Activated CD4-positive, alpha-beta T cell treated with anti-CD3 and anti-CD28 coated beads for 36 hours (primary cell): ENCODE results near the gene PTOV1. TPM values are rescaled to one million over a fixed set of nuclear protein-coding genes. Genes with fewer than 3 reads are reported as not detected.

Source experiments
- ATAC-seq: fragments of 200-7000 bp; cut with Tn5 transposase; one replicate; pipeline ENCODE4 v1.10.0; 2021; ENCODE audit warnings: mild to moderate bottlenecking, moderate library complexity
- CTCF ChIA-PET: fragments of 350-600 bp; sonication (Branson Sonifier 250); formaldehyde crosslinking; loops from one replicate; lab custom pipeline; 2021; ENCODE audit warnings: antibody characterized with exemption; lab: Charles Lee
- POLR2A ChIA-PET: fragments of 350-600 bp; sonication (Branson Sonifier 250); formaldehyde crosslinking; loops from one replicate; lab custom pipeline; 2021; ENCODE audit warnings: antibody characterized with exemption, inconsistent platforms; lab: Charles Lee
- DNase-seq: peaks from one replicate; pipeline ENCODE4 v3.0.0-alpha.2; 2020
- H3K27ac Mint-ChIP-seq: one replicate; pipeline ENCODE4 v1.8.0; 2021; ENCODE audit warnings: mixed read lengths
- H3K27me3 Mint-ChIP-seq: one replicate; pipeline ENCODE4 v1.8.0; 2021; ENCODE audit warnings: mixed read lengths
- H3K36me3 Mint-ChIP-seq: one replicate; pipeline ENCODE4 v1.8.0; 2021; ENCODE audit warnings: low read depth, mixed read lengths
- H3K4me1 Mint-ChIP-seq: one replicate; pipeline ENCODE4 v1.8.0; 2021; ENCODE audit warnings: mixed read lengths
- H3K4me3 Mint-ChIP-seq: one replicate; pipeline ENCODE4 v1.8.0; 2021; ENCODE audit warnings: mild to moderate bottlenecking, moderate library complexity, mixed read lengths
- H3K9me3 Mint-ChIP-seq: one replicate; pipeline ENCODE4 v1.8.0; 2021; ENCODE audit warnings: low read depth, mixed read lengths
- intact Hi-C, 2 experiments: fragments of 100-400 bp; cut with DNase I in 1 of 2; cut with micrococcal nuclease in 1 of 2; formaldehyde crosslinking; loops; one replicate each; pipeline versions ENCODE4 v1.14.2 to v1.15.1; 2022 to 2024; cut with DNase I, micrococcal nuclease
- total RNA-seq, 2 experiments: library from RNA; stranded (reverse); gene quantifications; one replicate each; pipeline ENCODE4 v1.2.3, GENCODE V29; 2021

The PTOV1 gene
- total RNA-seq, 2 experiments from 2014 or later, result 76.9 to 104 TPM

DNA sequence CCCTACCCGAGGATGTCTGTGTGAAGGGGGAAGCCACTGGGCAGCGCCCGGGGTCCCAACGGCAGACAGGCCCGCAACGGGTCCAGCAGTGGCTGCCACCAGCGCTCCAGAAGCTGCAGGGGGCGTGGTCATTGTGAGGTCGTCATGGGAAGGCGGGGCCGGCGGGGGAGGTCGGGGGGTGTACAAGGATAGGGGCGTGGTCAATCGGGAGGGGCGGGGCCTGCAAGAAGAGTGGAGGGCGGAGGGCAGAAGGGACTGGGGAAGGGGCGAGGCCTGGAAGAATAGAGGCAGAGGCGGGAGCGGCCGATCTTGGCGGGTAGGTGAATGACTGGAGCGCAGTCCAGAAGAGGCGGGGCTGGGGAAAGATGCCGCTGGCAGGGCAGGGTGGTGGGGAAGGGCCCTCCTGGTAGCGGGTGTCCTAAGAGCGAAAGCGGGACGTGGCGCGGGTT, 42.2 kb upstream of the PTOV1 start:
- peak overlapping the region; percentile 73 for H3K27ac Mint-ChIP-seq
- DNase-seq (peak; percentile 95), ATAC-seq (peak; percentile 52)
- peaks cover 22% of the 10 kb centered on the region for H3K4me1 Mint-ChIP-seq
- CTCF ChIA-PET, result interaction anchor here (0.6 kb wide), 2 partner anchors 168 to 175 kb away, joined by 3 to 4 read pairs; no protein-coding TSS in a partner anchor
- no peaks in the 10 kb centered on the region for H3K27me3 Mint-ChIP-seq
- H3K36me3 Mint-ChIP-seq, result peaks cover 7% of the 10 kb centered on the region
- peak overlapping the region; percentile 78 for H3K4me3 Mint-ChIP-seq
- no peaks in the 10 kb centered on the region for H3K9me3 Mint-ChIP-seq
- POLR2A ChIA-PET, result interaction anchor here (0.6 to 0.8 kb wide), 2 partner anchors 10 to 480 kb away, joined by 3 read pairs; no protein-coding TSS in a partner anchor
- intact Hi-C loops, result loop anchor here in 1 of 2 experiments (1.0 to 5.0 kb wide), 3 partner anchors 42 to 174 kb away; no protein-coding TSS in a partner anchor

DNA sequence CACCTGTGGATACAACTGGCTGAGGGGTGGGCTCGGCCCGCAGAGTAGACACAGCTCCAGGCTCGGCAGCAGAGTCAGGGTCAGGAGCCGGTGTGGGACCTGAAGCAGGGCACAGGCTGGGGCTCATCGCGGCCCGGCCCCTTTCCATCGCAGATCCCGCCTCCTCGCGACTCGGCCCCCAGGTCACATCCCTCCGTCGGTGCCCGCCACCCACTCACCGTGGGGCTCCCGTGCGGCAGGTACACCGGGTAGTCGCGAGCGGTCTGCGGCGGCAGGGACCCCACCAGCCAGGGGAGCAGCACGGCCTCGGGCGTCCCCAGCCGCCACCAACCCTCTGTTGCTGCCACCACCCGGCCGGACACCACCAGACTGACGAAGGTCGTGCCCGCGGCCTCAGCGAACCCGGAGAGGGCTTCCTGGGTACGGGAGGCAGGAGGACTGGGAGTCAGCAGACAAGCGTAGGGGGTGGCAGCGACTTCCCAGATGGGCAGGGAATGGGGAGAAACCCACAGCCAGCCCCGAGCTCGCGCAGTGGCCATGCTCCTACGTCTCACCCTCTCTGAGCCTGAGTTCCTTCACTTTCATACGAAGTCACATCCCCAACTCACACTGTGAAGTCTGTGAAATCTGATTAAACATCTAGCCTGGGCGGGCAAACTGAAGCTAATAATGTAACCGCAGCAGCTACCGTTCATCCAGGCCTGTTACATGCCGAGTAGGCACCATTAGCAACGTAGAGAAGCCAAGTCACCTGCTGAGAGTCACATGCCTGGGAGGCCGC, 41.6 kb upstream of the PTOV1 start:
- intact Hi-C loops, result loop anchor here in 1 of 2 experiments (1.0 to 5.0 kb wide), 2 partner anchors 92 to 173 kb away; no protein-coding TSS in a partner anchor
- DNase-seq (peak; percentile 63), ATAC-seq (peak; percentile 43)
- CTCF ChIA-PET, result interaction anchor here (0.6 kb wide), 3 partner anchors 79 to 174 kb away, joined by 3 to 4 read pairs (median 3); no protein-coding TSS in a partner anchor
- Mint-ChIP-seq H3K27ac (peak overlapping the region; percentile 73), H3K9me3 (no peaks in the 10 kb centered on the region), H3K4me1 (peaks cover 27% of the 10 kb centered on the region), H3K27me3 (no peaks in the 10 kb centered on the region), H3K36me3 (peaks cover 7% of the 10 kb centered on the region), H3K4me3 (peak overlapping the region; percentile 78)
- POLR2A ChIA-PET, result interaction anchor here (0.6 to 0.8 kb wide), 2 partner anchors 9 to 480 kb away, joined by 3 read pairs; no protein-coding TSS in a partner anchor

DNA sequence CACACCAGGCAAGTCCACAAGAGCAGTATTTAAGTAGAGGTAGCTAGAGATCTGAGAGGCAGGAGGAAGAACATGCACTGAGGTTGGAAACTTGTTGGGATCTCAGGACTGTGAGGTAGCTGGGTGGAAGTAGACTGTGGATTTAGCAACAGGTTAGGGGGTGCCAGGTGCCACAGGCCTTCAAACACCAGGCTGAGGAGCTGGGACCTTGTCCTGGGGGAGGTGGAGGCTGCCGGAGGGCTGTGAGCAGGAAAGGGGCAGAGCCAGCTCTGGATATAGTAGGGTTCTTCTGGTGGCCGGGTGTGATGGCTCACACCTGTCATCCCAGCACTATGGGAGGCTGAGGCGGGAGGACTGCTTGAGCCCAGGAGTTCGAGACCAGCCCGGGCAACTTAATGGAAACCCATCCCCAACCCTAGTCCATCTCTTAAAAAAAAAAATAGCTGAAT, 41.0 kb upstream of the PTOV1 start:
- ChIA-PET POLR2A (no interaction called here), CTCF (no interaction called here)
- Mint-ChIP-seq H3K4me1 (peaks cover 29% of the 10 kb centered on the region), H3K36me3 (peaks cover 7% of the 10 kb centered on the region), H3K9me3 (no peaks in the 10 kb centered on the region), H3K4me3 (peak overlapping the region; percentile 78), H3K27ac (no peak overlapping the region), H3K27me3 (no peaks in the 10 kb centered on the region)
- DNase-seq, result no peak
- intact Hi-C loops, result loop anchor here (1.0 to 5.0 kb wide), 3 partner anchors 93 to 313 kb away; partner anchors contain the start of gene RPS11 (in 1 of the 2)
- no peak for ATAC-seq

DNA sequence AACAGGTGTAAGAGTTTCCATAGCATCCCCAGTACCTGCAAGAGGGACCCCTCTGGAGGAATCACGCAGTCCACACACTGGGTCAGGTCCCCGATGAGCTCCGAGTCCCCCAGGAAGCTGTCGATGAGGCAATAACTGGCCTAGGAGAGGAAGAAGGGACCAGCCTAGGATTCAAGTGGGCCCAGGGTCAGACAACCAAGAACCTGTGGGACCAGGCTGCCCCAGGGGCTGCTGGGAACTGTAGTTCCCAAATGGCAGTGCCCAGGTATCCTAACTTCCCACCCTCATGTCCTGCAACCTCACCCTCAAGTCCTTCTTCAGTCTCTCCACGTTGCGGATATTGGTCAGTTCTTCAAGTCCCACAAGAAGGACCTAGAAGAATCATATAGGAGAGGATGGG, 39.6 kb upstream of the PTOV1 start:
- POLR2A ChIA-PET, result no interaction called here
- no peaks in the 10 kb centered on the region for H3K27me3 Mint-ChIP-seq
- DNase-seq (no peak), ATAC-seq (no peak)
- no peak overlapping the region for H3K27ac Mint-ChIP-seq
- H3K36me3 Mint-ChIP-seq, result peaks cover 3% of the 10 kb centered on the region
- H3K4me3 Mint-ChIP-seq, result no peak overlapping the region
- intact Hi-C loops, result loop anchor here in 1 of 2 experiments (5.0 kb wide), 1 partner anchor 314 kb away; the partner anchor contains the start of gene RPS11
- H3K9me3 Mint-ChIP-seq, result no peaks in the 10 kb centered on the region
- CTCF ChIA-PET, result interaction anchor here (0.5 to 0.7 kb wide), 2 partner anchors 15 to 108 kb away, joined by 3 to 5 read pairs; no protein-coding TSS in a partner anchor
- H3K4me1 Mint-ChIP-seq, result peaks cover 29% of the 10 kb centered on the region

DNA sequence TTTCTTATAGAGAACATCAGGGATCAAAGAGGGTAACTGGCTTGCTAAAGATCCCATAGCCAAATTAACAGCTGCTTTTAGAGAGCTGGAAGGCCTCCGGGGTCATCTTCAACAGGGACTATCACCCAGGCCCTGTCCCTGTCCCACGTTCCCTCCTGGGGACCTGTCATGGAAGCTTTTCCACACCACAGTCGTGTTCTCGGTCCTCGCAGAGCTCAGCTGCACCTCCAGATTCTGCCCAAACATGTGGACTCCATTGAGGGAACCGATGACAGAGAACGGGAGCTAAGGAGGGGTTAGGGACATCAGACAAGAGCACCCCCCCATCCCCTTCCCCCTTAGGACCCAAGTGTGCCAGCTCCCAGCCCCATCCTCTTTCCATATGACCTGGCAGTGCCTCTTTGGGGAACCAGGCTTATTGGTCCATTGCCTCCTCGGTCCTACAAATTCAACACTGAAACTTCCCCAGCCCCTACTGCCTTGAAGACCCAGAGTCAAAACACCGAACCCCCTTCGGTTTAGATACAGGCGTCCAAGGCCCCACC, 38.4 kb upstream of the PTOV1 start:
- ATAC-seq (no peak), DNase-seq (no peak)
- Mint-ChIP-seq H3K36me3 (peaks cover 3% of the 10 kb centered on the region), H3K27me3 (no peaks in the 10 kb centered on the region), H3K27ac (peak overlapping the region; percentile 97), H3K9me3 (no peaks in the 10 kb centered on the region), H3K4me3 (peak overlapping the region; percentile 77), H3K4me1 (peaks cover 32% of the 10 kb centered on the region)
- intact Hi-C loops, result loop anchor here (2.0 to 5.0 kb wide), 5 partner anchors 38 to 316 kb away; partner anchors contain the start of genes RPS11 (in 2 of the 2), AKT1S1 (in 1 of the 2), PTOV1 (in 1 of the 2) and TBC1D17 (in 1 of the 2)
- CTCF ChIA-PET, result interaction anchor here (0.7 kb wide), 1 partner anchor 38 kb away, joined by 3 read pairs; no protein-coding TSS in a partner anchor
- POLR2A ChIA-PET, result interaction anchor here (0.5 to 0.7 kb wide), 3 partner anchors 38 to 171 kb away, joined by 3 read pairs; partner anchors contain the start of genes PTOV1 and SCAF1

DNA sequence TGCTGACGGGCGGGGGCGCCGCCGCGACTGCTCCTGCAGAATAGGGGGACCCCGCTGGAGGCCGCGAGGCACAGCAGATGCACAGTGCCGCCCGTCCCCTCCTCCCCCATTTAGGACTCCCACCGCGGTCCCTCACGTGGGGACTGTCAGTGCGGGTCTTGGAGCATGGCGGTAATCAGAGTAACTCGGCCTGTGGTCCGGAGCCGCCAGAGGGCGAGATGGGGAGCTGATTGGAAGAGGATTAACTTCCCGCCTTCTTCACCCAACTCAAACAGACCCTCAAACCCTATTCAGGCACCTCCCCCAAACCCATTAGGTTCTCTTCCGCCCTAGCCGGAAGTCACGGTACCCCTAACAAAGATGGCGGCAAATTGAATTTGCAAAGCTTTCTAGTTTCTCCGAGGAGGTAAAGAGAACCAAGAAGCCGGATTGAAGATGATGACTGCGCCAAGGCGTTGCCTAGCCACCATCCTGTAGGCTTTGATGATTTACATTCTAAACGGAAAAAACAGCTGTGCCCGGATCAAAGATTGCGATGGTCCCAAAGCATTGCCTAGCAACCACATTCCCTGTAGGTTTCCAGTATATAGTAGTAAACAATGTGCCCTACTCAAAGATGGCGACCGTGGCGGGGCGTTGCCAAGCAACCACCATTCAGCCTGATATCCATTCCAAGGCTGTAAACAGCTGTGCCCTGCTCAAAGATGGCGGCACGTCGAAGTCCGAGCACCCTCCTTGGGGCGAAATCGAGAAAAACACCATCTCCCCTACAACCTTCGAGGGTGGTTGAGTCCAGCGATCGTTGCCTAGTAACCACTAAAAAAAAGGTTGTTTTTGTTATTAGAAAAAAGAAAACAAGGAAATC, 37.7 kb upstream of the PTOV1 start, which contains the start of gene FUZ:
Gene FUZ (minus strand): TSS at position 296 of the 865 bp plus-strand sequence. CDS start 186 bp downstream, at position 110.
- Mint-ChIP-seq H3K9me3 (no peaks in the 10 kb centered on the region), H3K27ac (peak within 1 kb of the TSS; percentile 97), H3K4me3 (peak within 1 kb of the TSS; percentile 77), H3K27me3 (no peaks in the 10 kb centered on the region), H3K36me3 (no peaks in the 10 kb centered on the region), H3K4me1 (peaks cover 32% of the 10 kb centered on the region)
- DNase-seq (peak; percentile 96), ATAC-seq (peak; percentile 69)
- ChIA-PET CTCF (interaction anchor here (0.6 to 0.7 kb wide), 2 partner anchors 37 to 317 kb away, joined by 3 read pairs; partner anchors contain the start of gene RPS11), POLR2A (interaction anchor here (0.5 to 1.2 kb wide), 4 partner anchors 38 to 173 kb away, joined by 3 read pairs; partner anchors contain the start of genes PTOV1, RRAS and SCAF1)
- intact Hi-C loops, result loop anchor here (1.0 to 5.0 kb wide), 13 partner anchors 37 to 728 kb away; partner anchors contain the start of genes AKT1S1 (in 2 of the 2), RPS11 (in 2 of the 2), TBC1D17 (in 2 of the 2) and PTOV1 (in 1 of the 2)

DNA sequence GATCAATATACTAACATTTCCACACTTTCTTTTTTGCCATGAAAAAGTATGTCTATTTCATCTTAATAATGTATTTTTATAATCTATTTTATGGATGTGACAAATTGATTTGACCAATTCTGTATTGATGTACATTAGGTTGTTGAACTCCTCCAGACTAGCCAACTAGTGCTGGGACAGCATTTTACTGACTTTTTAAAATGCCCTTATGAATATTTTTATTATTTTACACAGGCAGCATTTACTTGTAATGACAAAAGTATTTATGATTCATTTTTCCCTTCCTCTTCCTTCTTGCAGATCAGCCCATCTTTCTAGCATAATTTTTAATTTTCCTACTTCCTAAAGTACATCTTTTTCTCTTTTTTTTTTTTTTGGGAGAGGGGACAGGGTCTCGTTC, 36.9 kb upstream of the PTOV1 start:
- H3K27ac Mint-ChIP-seq, result peak overlapping the region; percentile 69
- H3K36me3 Mint-ChIP-seq, result no peaks in the 10 kb centered on the region
- H3K4me3 Mint-ChIP-seq, result peak overlapping the region; percentile 77
- no peaks in the 10 kb centered on the region for H3K27me3 Mint-ChIP-seq
- ATAC-seq, result no peak
- ChIA-PET POLR2A (interaction anchor here (1.2 kb wide), 1 partner anchor 174 kb away, joined by 3 read pairs; the partner anchor contains the start of gene RRAS), CTCF (interaction anchor here (0.6 to 1.1 kb wide), 2 partner anchors 55 to 318 kb away, joined by 3 read pairs; partner anchors contain the start of gene RPS11)
- intact Hi-C loops, result loop anchor here in 1 of 2 experiments (5.0 kb wide), 1 partner anchor 317 kb away; the partner anchor contains the start of gene RPS11
- no peak for DNase-seq
- no peaks in the 10 kb centered on the region for H3K9me3 Mint-ChIP-seq
- peaks cover 30% of the 10 kb centered on the region for H3K4me1 Mint-ChIP-seq

DNA sequence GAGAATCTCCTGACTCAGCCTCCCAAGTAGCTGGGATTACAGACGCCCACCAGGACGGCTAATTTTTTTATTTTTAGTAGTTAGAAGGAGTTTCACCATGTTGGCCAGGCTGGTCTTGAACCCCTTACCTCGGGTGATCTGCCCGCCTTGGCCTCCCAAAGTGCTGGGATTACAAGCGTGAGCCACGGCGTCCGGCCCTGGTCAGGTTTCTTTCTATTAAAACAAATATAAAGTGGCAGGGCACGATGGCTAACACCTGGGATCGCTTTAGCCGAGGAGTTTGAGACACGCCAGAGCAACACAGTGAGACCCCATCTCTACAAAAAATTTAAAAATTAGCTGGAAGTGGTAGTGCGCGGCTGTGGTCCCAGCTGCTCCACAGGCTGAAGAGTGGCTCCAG, 34.4 kb upstream of the PTOV1 start:
- Mint-ChIP-seq H3K4me3 (no peak overlapping the region), H3K27me3 (no peaks in the 10 kb centered on the region), H3K4me1 (peaks cover 34% of the 10 kb centered on the region), H3K9me3 (no peaks in the 10 kb centered on the region), H3K36me3 (no peaks in the 10 kb centered on the region), H3K27ac (no peak overlapping the region)
- ChIA-PET POLR2A (no interaction called here), CTCF (no interaction called here)
- DNase-seq (no peak), ATAC-seq (no peak)
- intact Hi-C loops, result no loop called here

DNA sequence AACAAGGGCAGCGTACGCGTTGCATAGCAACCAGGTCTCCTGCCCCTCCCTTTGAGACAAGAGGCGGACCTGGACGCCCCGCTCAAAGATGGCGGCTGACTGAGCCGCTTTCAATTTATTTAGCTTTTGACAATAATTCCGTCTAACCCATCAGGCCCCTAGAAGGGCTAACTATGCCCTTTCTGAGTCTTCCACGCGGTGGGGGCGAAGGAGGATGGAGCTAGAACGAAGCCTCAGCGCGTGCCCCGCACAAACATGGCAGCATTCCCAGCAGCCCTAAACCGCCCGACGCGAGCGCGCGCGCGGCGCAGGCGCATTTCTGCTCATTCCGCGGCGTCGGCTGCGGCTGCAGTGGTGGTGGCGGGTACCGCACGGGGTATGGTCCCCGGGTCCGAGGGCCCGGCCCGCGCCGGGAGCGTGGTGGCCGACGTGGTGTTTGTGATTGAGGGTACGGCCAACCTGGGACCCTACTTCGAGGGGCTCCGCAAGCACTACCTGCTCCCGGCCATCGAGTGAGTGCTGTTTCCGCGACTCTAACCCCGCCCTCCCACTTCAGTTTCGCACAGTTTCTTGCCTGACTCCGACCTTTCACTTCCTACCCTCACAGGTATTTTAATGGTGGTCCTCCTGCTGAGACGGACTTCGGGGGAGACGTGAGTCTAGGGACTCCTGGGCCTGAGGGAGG, 32.9 kb upstream of the PTOV1 start, which contains the start of gene MED25:
Gene MED25 (plus strand): TSS at position 326 of the 685 bp plus-strand sequence. CDS start 53 bp downstream, at position 379.
- peaks cover 26% of the 10 kb centered on the region for H3K4me1 Mint-ChIP-seq
- POLR2A ChIA-PET, result interaction anchor here (0.9 kb wide), 1 partner anchor 31 kb away, joined by 3 read pairs; no protein-coding TSS in a partner anchor
- CTCF ChIA-PET, result interaction anchor here (0.7 to 1.3 kb wide), 3 partner anchors 32 to 284 kb away, joined by 3 to 5 read pairs (median 3); partner anchors contain the start of genes ATF5 and NUP62
- H3K36me3 Mint-ChIP-seq, result peaks cover 1% of the 10 kb centered on the region
- H3K9me3 Mint-ChIP-seq, result no peaks in the 10 kb centered on the region
- ATAC-seq, result peak; percentile 75
- no peaks in the 10 kb centered on the region for H3K27me3 Mint-ChIP-seq
- intact Hi-C loops, result loop anchor here in 1 of 2 experiments (1.0 kb wide), 7 partner anchors 32 to 207 kb away; partner anchors contain the start of genes ATF5, NUP62, PNKP and RRAS
- peak within 1 kb of the TSS; percentile 99 for H3K27ac Mint-ChIP-seq
- peak within 1 kb of the TSS; percentile 87 for H3K4me3 Mint-ChIP-seq
- peak; percentile 91 for DNase-seq
